A549 (cell line): ENCODE data around the gene METTL6. TPM values are rescaled to one million over a fixed set of nuclear protein-coding genes. Genes with fewer than 3 reads are reported as not detected.

Source experiments
- ATAC-seq, 2 experiments: fragments of 200-7000 bp in 1 of 2; fragments of >200 bp in 1 of 2; cut with Nextera tagmentation in 1 of 2; cut with Tn5 transposase in 1 of 2; 3 replicates each; pipeline versions ENCODE4 v1.8.0 to v1.9.1; 2018 to 2020; ENCODE audit warnings: mild to moderate bottlenecking in 1 of 2, moderate library complexity in 1 of 2
- CTCF ChIA-PET: fragments of 300-600 bp; sonication (Branson Sonifier 250); formaldehyde crosslinking; extraction: SDS; loops from one replicate; lab custom pipeline; 2021; ENCODE audit warnings: antibody characterized with exemption, inconsistent platforms; lab: Yijun Ruan, JAX
- POLR2A ChIA-PET: fragments of 350-600 bp; formaldehyde crosslinking; extraction: SDS; loops from one replicate; lab custom pipeline; 2021; ENCODE audit warnings: antibody characterized with exemption, inconsistent platforms; lab: Yijun Ruan, JAX
- DNase-seq, 2 experiments: peaks; one replicate each; pipeline versions ENCODE4 v3.0.0 to v3.0.0-alpha.2; 2011 to 2016; ENCODE audit warnings: low read depth in 1 of 2, low spot score in 1 of 2
- FAIRE-seq: peaks from 2 replicates; lab custom pipeline; 2011; peaks lifted over from hg19 to GRCh38; lab: Jason Lieb, UNC
- H3K27ac ChIP-seq, 2 experiments: fragments of >200 bp; sonication (Bioruptor Twin); formaldehyde crosslinking; 3 replicates each; pipeline ENCODE4 v1.5.1; 2016 to 2017
- H3K4me1 ChIP-seq: fragments of >200 bp; sonication (Bioruptor Twin); formaldehyde crosslinking; 3 replicates; pipeline ENCODE4 v1.6.1; 2016
- H3K4me2 ChIP-seq: fragments of >200 bp; sonication (Bioruptor Twin); formaldehyde crosslinking; 3 replicates; pipeline ENCODE4 v1.6.1; 2016
- H3K4me3 ChIP-seq: fragments of >200 bp; sonication (Bioruptor Twin); formaldehyde crosslinking; 3 replicates; pipeline ENCODE4 v1.5.1; 2016
- H3K9me3 ChIP-seq: fragments of >200 bp; sonication (Bioruptor Twin); formaldehyde crosslinking; 3 replicates; pipeline ENCODE4 v1.6.1; 2016
- BHLHE40 ChIP-seq: IDR thresholded peaks from 2 replicates; pipeline ENCODE4 v1.6.1; 2012; ENCODE audit warnings: low read depth, low read length, inconsistent platforms
- CBX8 ChIP-seq: fragments of 200-600 bp; sonication (generic); IDR thresholded peaks from 2 replicates; pipeline ENCODE4 v1.6.1; 2016
- EHMT2 ChIP-seq: fragments of 200-600 bp; sonication (generic); IDR thresholded peaks from 2 replicates; pipeline ENCODE4 v1.6.1; 2016; ENCODE audit warnings: antibody characterized with exemption, low read depth, mild to moderate bottlenecking, moderate library complexity
- ESRRA ChIP-seq: fragments of 150-350 bp; IDR thresholded peaks from 2 replicates; pipeline ENCODE4 v1.6.1; 2014; ENCODE audit warnings: mild to moderate bottlenecking, low read length, borderline replicate concordance
- FOSB ChIP-seq: fragments of 250-450 bp; sonication (Bioruptor Pico); IDR thresholded peaks from 2 replicates; pipeline ENCODE4 v1.5.0; 2020; ENCODE audit warnings: mild to moderate bottlenecking, moderate library complexity
- GATA3 ChIP-seq: IDR thresholded peaks from 2 replicates; pipeline ENCODE4 v1.6.1; 2012; ENCODE audit warnings: borderline replicate concordance
- HEYL ChIP-seq: fragments of 250-450 bp; sonication (Bioruptor Pico); IDR thresholded peaks from 2 replicates; pipeline ENCODE4 v1.8.0; 2021; ENCODE audit warnings: mild to moderate bottlenecking, moderate library complexity
- HOXB13 ChIP-seq: fragments of 250-450 bp; sonication (Bioruptor Pico); IDR thresholded peaks from 2 replicates; pipeline ENCODE4 v1.5.0; 2020; ENCODE audit warnings: low read depth, mild to moderate bottlenecking, moderate library complexity
- KDM1A ChIP-seq: fragments of 200-600 bp; sonication (generic); IDR thresholded peaks from 2 replicates; pipeline ENCODE4 v1.6.1; 2016; ENCODE audit warnings: low read depth, mild to moderate bottlenecking
- KDM5A ChIP-seq: fragments of 200-600 bp; sonication (generic); IDR thresholded peaks from 2 replicates; pipeline ENCODE4 v1.6.1; 2016; ENCODE audit warnings: antibody characterized with exemption, mild to moderate bottlenecking
- MAFK ChIP-seq: fragments of 450-650 bp; IDR thresholded peaks from 2 replicates; pipeline ENCODE4 v1.6.1; 2014; ENCODE audit not compliant: partially characterized antibody
- NFE2L2 ChIP-seq: fragments of 150-350 bp; conservative IDR thresholded peaks from 2 replicates; pipeline ENCODE4 v1.6.1; 2014; ENCODE audit warnings: low read length
- PHF8 ChIP-seq: fragments of 200-600 bp; sonication (generic); IDR thresholded peaks from 2 replicates; pipeline ENCODE4 v1.6.1; 2016; ENCODE audit warnings: low read depth, mild to moderate bottlenecking, antibody characterized with exemption, moderate library complexity, borderline replicate concordance
- RAD21 ChIP-seq, 2 experiments: fragments of >200 bp in 1 of 2; sonication (Bioruptor Twin) in 1 of 2; formaldehyde crosslinking in 1 of 2; IDR thresholded peaks in 1 of 2; conservative IDR thresholded peaks in 1 of 2; 2 replicates in 1 of 2; 3 replicates in 1 of 2; pipeline ENCODE4 v1.6.1; 2012 to 2018; ENCODE audit warnings: inconsistent platforms in 1 of 2
- RARB ChIP-seq: fragments of 250-450 bp; sonication (Bioruptor Pico); IDR thresholded peaks from 2 replicates; pipeline ENCODE4 v1.8.0; 2021; ENCODE audit warnings: mild to moderate bottlenecking, moderate library complexity
- SMC3 ChIP-seq: fragments of >200 bp; sonication (Bioruptor Twin); formaldehyde crosslinking; IDR thresholded peaks from 3 replicates; pipeline ENCODE4 v1.6.1; 2018; ENCODE audit warnings: inconsistent platforms
- SREBF2 ChIP-seq: fragments of 450-650 bp; IDR thresholded peaks from 2 replicates; pipeline ENCODE4 v1.6.1; 2014; ENCODE audit warnings: mild to moderate bottlenecking, moderate library complexity
- WGBS: methylation state at CpG from one replicate; pipeline ENCODE4 v1.1.6; 2017; ENCODE audit errors: missing lambda C conversion rate; 5-methylcytosine and 5-hydroxymethylcytosine counted together
- polyA plus RNA-seq, 4 experiments: library from polyadenylated mRNA; depleted of rRNA in 3 of 4; stranded (reverse); fragments of >200 nt; fragmentation: RNase III in 1 of 4; extraction: RNeasy Plus Mini Kit Qiagen cat#74134 plus additional on column Dnase treatment in 1 of 4; gene quantifications; 2 replicates in 3 of 4; 3 replicates in 1 of 4; pipeline ENCODE4 v1.2.3, GENCODE V29; 2011 to 2017
- TF ChIP-seq, protein P1 (sequence below): fragments of 450-650 bp; IDR thresholded peaks from 2 replicates; pipeline ENCODE4 v1.6.1; 2014; ENCODE audit warnings: antibody characterized with exemption
- TF ChIP-seq, protein P2 (sequence below): fragments of >200 bp; sonication (Bioruptor Twin); formaldehyde crosslinking; IDR thresholded peaks from 3 replicates; pipeline ENCODE4 v1.5.1; 2016
- TF ChIP-seq, protein P3 (sequence below): IDR thresholded peaks from 2 replicates; pipeline ENCODE4 v1.6.1; 2012
- TF ChIP-seq, protein P4 (sequence below): IDR thresholded peaks from 2 replicates; pipeline ENCODE4 v1.6.1; 2012; ENCODE audit warnings: low read depth, borderline replicate concordance

Gene METTL6
- polyA plus RNA-seq, 2 of the 4 experiments (the other 2 are of a cell fraction), result 29.6 to 42.7 TPM

DNA sequence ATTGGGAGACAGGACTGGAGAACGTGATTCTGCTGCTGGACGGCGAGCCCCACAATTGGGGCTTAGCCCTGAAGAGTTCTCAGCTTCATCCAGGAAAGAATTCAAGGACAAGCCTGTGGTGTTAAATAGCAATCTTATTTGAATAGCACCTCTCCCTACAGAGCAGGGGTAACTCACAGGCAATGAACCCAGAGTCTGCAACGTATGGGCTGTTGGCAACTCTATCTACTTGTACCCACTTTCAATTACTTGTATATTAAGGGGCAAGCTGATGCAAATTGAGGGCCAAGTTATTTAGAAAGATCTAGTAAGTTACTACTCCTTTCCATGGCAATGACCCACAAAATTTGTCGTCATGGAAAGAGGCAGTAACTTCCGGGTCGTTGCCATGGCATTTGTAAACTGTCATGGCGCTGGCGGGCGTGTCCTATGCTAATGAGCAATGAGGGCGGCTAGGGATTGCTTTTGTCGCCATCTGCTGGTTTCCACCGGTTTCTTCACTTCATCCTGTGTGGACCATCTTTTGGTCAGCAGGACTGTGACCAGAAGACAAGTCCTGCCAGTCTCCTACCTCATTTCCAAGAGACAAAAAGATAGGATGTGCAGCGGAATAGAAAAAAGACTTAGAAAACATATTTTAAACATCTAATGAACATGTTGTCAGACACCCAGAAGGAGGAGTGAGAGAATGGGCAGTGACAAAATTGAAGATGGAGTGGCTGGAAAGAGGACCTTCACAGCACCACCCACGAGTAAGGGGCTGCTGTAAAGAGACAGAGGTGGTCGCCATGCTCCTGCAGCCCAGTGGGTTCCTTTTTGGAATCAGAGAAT is 49.2 kb downstream of the METTL6 start:
- POLR2A ChIA-PET, result no interaction called here
- 22% methylated on average over 16 of the region's 16 CpGs for whole genome bisulfite sequencing
- DNase-seq, result peak; percentile 46 to 94
- no peaks in the 10 kb centered on the region for H3K9me3 ChIP-seq
- FAIRE-seq, result peak; percentile 73
- no peaks in the 10 kb centered on the region for H3K4me1 ChIP-seq
- peak; percentile 98 to 99 for ATAC-seq
- peak overlapping the region; percentile 56 for H3K4me2 ChIP-seq
- TF ChIP-seq BHLHE40 (no peak), GATA3 (no peak), RAD21 (conservative IDR thresholded peaks at IDR 0.05 in 1 of 2, IDR thresholded peaks at IDR 0.05 in 1 of 2) (peak; percentile 89 to 91), HOXB13 (no peak), RARB (CRISPR knock-in tag) (no peak), KDM1A (no peak), SMC3 (peak; percentile 96), EHMT2 (no peak), ESRRA (no peak)
- TF ChIP-seq, protein P1, sequence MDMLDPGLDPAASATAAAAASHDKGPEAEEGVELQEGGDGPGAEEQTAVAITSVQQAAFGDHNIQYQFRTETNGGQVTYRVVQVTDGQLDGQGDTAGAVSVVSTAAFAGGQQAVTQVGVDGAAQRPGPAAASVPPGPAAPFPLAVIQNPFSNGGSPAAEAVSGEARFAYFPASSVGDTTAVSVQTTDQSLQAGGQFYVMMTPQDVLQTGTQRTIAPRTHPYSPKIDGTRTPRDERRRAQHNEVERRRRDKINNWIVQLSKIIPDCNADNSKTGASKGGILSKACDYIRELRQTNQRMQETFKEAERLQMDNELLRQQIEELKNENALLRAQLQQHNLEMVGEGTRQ, result no peak
- TF ChIP-seq, protein P2, sequence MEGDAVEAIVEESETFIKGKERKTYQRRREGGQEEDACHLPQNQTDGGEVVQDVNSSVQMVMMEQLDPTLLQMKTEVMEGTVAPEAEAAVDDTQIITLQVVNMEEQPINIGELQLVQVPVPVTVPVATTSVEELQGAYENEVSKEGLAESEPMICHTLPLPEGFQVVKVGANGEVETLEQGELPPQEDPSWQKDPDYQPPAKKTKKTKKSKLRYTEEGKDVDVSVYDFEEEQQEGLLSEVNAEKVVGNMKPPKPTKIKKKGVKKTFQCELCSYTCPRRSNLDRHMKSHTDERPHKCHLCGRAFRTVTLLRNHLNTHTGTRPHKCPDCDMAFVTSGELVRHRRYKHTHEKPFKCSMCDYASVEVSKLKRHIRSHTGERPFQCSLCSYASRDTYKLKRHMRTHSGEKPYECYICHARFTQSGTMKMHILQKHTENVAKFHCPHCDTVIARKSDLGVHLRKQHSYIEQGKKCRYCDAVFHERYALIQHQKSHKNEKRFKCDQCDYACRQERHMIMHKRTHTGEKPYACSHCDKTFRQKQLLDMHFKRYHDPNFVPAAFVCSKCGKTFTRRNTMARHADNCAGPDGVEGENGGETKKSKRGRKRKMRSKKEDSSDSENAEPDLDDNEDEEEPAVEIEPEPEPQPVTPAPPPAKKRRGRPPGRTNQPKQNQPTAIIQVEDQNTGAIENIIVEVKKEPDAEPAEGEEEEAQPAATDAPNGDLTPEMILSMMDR, result peak; percentile 89
- CTCF ChIA-PET, result interaction anchor here (0.6 to 7.2 kb wide), 22 partner anchors 9 to 180 kb away, joined by 3 to 145 read pairs (median 4); partner anchors contain the start of gene SH3BP5
- peak overlapping the region; percentile 37 to 82; a peak in 5 of 6 replicates for H3K27ac ChIP-seq
- H3K4me3 ChIP-seq, result no peak overlapping the region

DNA sequence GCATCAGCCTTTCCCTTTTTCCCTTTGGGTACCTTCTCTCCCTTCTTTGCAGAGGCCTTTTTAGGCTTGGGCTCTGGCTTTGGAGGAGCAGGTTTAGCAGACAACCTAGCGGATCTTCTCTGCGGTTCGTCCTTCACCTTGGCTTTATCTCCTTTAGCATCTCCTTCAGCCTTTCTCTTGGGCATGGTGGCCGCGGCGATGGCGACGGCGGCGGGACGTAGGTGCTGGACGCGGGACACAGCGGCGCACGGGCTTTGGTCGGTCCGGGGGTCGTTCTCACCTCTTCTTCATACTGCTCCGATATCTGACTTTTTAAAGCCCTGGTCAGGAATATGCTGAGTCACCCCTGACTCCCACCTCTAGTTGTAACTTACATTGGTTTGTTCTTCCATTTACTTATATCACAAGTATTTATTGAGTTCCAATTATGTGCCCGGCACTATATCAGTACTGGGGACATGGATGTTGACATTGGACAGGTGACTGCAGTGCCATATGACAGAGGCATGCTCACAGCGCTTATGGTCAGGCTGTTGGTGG is 51.8 kb downstream of the METTL6 start:
- ATAC-seq (no peak), DNase-seq (no peak), FAIRE-seq (no peak)
- H3K9me3 ChIP-seq, result no peaks in the 10 kb centered on the region
- no peaks in the 10 kb centered on the region for H3K4me1 ChIP-seq
- WGBS, result 92% methylated on average over 22 of the region's 22 CpGs
- CTCF ChIA-PET, result interaction anchor here (0.6 to 7.2 kb wide), 2 partner anchors 90 to 108 kb away, joined by 4 to 145 read pairs; no protein-coding TSS in a partner anchor
- TF ChIP-seq NFE2L2 (peak; percentile 89), PHF8 (no peak), CBX8 (no peak), MAFK (peak; percentile 87), KDM5A (no peak), FOSB (no peak), HEYL (no peak), SREBF2 (no peak)
- TF ChIP-seq, protein P3, sequence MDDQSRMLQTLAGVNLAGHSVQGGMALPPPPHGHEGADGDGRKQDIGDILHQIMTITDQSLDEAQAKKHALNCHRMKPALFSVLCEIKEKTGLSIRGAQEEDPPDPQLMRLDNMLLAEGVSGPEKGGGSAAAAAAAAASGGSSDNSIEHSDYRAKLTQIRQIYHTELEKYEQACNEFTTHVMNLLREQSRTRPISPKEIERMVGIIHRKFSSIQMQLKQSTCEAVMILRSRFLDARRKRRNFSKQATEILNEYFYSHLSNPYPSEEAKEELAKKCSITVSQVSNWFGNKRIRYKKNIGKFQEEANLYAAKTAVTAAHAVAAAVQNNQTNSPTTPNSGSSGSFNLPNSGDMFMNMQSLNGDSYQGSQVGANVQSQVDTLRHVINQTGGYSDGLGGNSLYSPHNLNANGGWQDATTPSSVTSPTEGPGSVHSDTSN, result no peak
- TF ChIP-seq, protein P4, sequence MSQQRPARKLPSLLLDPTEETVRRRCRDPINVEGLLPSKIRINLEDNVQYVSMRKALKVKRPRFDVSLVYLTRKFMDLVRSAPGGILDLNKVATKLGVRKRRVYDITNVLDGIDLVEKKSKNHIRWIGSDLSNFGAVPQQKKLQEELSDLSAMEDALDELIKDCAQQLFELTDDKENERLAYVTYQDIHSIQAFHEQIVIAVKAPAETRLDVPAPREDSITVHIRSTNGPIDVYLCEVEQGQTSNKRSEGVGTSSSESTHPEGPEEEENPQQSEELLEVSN, result no peak
- peak overlapping the region in 1 of 2 experiments; percentile 23; a peak in 1 of 6 replicates for H3K27ac ChIP-seq
- H3K4me3 ChIP-seq, result no peak overlapping the region
- no peak overlapping the region for H3K4me2 ChIP-seq
- POLR2A ChIA-PET, result no interaction called here
